HepG2 (cell line): Measurements from ENCODE around the gene CFAP210. TPM values are rescaled to one million over a fixed set of nuclear protein-coding genes. Genes with fewer than 3 reads are reported as not detected.
A peak's percentile ranks its signal among the peaks of the same experiment; 100 is the strongest.

Experiments
- BRCA1 ChIP-seq: sonication (generic); formaldehyde crosslinking; IDR thresholded peaks from 2 replicates; pipeline ENCODE4 v1.4.0; 2020; ENCODE audit warnings: missing genetic modification reagents
- CTCF ChIP-seq: sonication (generic); formaldehyde crosslinking; IDR thresholded peaks from 2 replicates; pipeline ENCODE4 v1.5.0; 2020; ENCODE audit warnings: mild to moderate bottlenecking, missing genetic modification reagents, moderate library complexity
- HNF4G ChIP-seq, 2 experiments: sonication (generic) in 1 of 2; formaldehyde crosslinking in 1 of 2; IDR thresholded peaks; 2 replicates each; pipeline versions ENCODE4 v1.4.0 to v1.6.1; 2011 to 2020; ENCODE audit warnings: borderline replicate concordance in 2 of 2, low read depth in 2 of 2, mild to moderate bottlenecking in 2 of 2, low read length in 1 of 2, missing genetic modification reagents in 1 of 2, moderate library complexity in 1 of 2
- TCF7L2 ChIP-seq: IDR thresholded peaks from 2 replicates; pipeline ENCODE4 v1.6.1; 2011; ENCODE audit warnings: mild to moderate bottlenecking, low read depth, low read length, moderate library complexity
- TERF1 ChIP-seq: sonication (generic); formaldehyde crosslinking; IDR thresholded peaks from 2 replicates; pipeline ENCODE4 v1.8.0; 2022; ENCODE audit warnings: mild to moderate bottlenecking, missing genetic modification reagents, moderate library complexity
- ZFP1 ChIP-seq: IDR thresholded peaks from 2 replicates; pipeline ENCODE4 v1.6.1; 2016
- ZNF17 ChIP-seq: sonication (generic); formaldehyde crosslinking; IDR thresholded peaks from 2 replicates; pipeline ENCODE4 v1.5.0; 2020; ENCODE audit warnings: mild to moderate bottlenecking, missing genetic modification reagents
- polyA plus RNA-seq, 8 experiments: library from polyadenylated mRNA; depleted of rRNA in 3 of 8; stranded (reverse) in 7 of 8; unstranded in 1 of 8; fragments of >200 nt; fragmentation: Illumina TruSeq in 4 of 8; extraction: Trizol in 4 of 8; gene quantifications; 2 replicates each; pipeline versions ENCODE4 v1.2.1 to v1.2.3, GENCODE V29; 2011 to 2016; ENCODE audit warnings: low read depth in 4 of 8, missing spikeins in 1 of 8, mixed read lengths in 1 of 8; ENCODE audit not compliant: insufficient read depth in 1 of 8
- total RNA-seq, 5 experiments: library from RNA; depleted of rRNA; stranded (reverse); fragments of >200 nt; fragmentation: Illumina TruSeq; extraction: Trizol; gene quantifications; 2 replicates each; pipeline ENCODE4 v1.2.3, GENCODE V29; 2016; ENCODE audit warnings: low read depth in 1 of 5
- TF ChIP-seq, protein P1 (sequence below): sonication (generic); formaldehyde crosslinking; IDR thresholded peaks from 2 replicates; pipeline ENCODE4 v1.9.0; 2022; ENCODE audit warnings: low read depth, missing genetic modification reagents
- TF ChIP-seq, protein P2 (sequence below): sonication (generic); formaldehyde crosslinking; IDR thresholded peaks from 2 replicates; pipeline ENCODE4 v1.4.0; 2020; ENCODE audit warnings: mild to moderate bottlenecking, missing genetic modification reagents
- TF ChIP-seq, protein P3 (sequence below): IDR thresholded peaks from 2 replicates; pipeline ENCODE4 v1.6.1; 2012; ENCODE audit warnings: low read length, improper control_type of control experiment

CFAP210 gene
- total and polyA plus RNA-seq, 2 of the 13 experiments (the other 11 are each of a cell fraction or from before 2014, with no cell fraction given): 0.18 TPM; not detected in 1

DNA sequence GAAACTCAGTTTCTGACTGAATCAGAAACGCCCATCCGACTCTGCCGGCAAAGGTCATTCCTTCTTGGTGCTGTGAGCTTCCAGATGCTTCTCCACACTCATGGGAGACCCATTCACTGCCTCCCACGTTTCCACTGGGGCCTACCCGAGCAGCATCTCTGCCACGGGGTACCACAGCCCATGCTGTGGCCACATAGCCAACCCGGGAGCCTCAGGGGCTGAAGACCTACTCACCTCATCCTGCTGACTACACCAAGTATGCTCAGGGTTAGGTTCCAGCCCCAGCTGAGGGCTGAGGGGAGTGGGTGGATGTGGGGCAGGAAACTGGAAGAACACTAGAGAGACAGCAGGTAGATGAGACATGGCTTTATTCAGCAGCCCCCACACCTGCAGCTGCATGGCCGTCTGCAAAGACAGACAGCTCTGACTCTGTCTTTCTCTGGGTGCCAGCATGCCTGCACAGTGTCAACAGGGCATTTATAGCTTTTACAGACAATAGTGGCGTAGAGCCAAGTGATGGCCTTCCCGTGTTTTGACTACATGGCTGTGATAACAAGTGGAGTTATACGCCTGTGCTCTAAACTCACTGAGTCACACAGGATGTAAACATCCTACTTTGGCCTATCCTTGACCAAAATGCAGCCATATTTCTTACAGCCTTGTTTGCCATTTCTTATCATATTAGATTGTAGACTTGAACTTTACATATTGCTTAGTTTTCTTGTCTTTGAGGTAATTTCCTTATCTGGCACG, 22.9 kb upstream of the CFAP210 start (continued):
- TF ChIP-seq HNF4G (IDR thresholded peaks at IDR 0.05; ENCODE audit: borderline replicate concordance, low read depth, low read length) (no peak), HNF4G (CRISPR knock-in tag; IDR thresholded peaks at IDR 0.05; ENCODE audit: borderline replicate concordance, low read depth) (no peak), CTCF (CRISPR knock-in tag) (no peak), ZNF17 (CRISPR knock-in tag) (no peak), TERF1 (CRISPR knock-in tag) (no peak), TCF7L2 (no peak), BRCA1 (no peak), ZFP1 (CRISPR knock-in tag) (no peak)
- TF ChIP-seq, protein P1, sequence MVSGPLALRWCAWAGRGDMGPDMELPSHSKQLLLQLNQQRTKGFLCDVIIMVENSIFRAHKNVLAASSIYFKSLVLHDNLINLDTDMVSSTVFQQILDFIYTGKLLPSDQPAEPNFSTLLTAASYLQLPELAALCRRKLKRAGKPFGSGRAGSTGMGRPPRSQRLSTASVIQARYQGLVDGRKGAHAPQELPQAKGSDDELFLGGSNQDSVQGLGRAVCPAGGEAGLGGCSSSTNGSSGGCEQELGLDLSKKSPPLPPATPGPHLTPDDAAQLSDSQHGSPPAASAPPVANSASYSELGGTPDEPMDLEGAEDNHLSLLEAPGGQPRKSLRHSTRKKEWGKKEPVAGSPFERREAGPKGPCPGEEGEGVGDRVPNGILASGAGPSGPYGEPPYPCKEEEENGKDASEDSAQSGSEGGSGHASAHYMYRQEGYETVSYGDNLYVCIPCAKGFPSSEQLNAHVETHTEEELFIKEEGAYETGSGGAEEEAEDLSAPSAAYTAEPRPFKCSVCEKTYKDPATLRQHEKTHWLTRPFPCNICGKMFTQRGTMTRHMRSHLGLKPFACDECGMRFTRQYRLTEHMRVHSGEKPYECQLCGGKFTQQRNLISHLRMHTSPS: peak; percentile 62; the same call in 1 of the 2 replicates
- TF ChIP-seq, protein P2, sequence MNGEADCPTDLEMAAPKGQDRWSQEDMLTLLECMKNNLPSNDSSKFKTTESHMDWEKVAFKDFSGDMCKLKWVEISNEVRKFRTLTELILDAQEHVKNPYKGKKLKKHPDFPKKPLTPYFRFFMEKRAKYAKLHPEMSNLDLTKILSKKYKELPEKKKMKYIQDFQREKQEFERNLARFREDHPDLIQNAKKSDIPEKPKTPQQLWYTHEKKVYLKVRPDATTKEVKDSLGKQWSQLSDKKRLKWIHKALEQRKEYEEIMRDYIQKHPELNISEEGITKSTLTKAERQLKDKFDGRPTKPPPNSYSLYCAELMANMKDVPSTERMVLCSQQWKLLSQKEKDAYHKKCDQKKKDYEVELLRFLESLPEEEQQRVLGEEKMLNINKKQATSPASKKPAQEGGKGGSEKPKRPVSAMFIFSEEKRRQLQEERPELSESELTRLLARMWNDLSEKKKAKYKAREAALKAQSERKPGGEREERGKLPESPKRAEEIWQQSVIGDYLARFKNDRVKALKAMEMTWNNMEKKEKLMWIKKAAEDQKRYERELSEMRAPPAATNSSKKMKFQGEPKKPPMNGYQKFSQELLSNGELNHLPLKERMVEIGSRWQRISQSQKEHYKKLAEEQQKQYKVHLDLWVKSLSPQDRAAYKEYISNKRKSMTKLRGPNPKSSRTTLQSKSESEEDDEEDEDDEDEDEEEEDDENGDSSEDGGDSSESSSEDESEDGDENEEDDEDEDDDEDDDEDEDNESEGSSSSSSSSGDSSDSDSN: peak; percentile 15; the same call in 1 of the 2 replicates
- TF ChIP-seq, protein P3, sequence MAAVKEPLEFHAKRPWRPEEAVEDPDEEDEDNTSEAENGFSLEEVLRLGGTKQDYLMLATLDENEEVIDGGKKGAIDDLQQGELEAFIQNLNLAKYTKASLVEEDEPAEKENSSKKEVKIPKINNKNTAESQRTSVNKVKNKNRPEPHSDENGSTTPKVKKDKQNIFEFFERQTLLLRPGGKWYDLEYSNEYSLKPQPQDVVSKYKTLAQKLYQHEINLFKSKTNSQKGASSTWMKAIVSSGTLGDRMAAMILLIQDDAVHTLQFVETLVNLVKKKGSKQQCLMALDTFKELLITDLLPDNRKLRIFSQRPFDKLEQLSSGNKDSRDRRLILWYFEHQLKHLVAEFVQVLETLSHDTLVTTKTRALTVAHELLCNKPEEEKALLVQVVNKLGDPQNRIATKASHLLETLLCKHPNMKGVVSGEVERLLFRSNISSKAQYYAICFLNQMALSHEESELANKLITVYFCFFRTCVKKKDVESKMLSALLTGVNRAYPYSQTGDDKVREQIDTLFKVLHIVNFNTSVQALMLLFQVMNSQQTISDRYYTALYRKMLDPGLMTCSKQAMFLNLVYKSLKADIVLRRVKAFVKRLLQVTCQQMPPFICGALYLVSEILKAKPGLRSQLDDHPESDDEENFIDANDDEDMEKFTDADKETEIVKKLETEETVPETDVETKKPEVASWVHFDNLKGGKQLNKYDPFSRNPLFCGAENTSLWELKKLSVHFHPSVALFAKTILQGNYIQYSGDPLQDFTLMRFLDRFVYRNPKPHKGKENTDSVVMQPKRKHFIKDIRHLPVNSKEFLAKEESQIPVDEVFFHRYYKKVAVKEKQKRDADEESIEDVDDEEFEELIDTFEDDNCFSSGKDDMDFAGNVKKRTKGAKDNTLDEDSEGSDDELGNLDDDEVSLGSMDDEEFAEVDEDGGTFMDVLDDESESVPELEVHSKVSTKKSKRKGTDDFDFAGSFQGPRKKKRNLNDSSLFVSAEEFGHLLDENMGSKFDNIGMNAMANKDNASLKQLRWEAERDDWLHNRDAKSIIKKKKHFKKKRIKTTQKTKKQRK: no peak
